ENCODE measurements around the gene PIGZ. TPM values are rescaled to one million over a fixed set of nuclear protein-coding genes. Genes with fewer than 3 reads are reported as not detected.

The PIGZ gene
- total and polyA plus RNA-seq, 2 donors from 2014 or later: 1.4 to 3.5 TPM

GRCh38 chr3:196997311-196997710 lies 28.7 kb upstream of the PIGZ start:
- no peak for FAIRE-seq
- H3K9ac ChIP-seq (ENCODE audit: low read length in 3 of 3): no peak overlapping the region
- no peak for TF ChIP-seq CTCF (IDR thresholded peaks at IDR 0.05; ENCODE audit: borderline replicate concordance, extremely low read depth, insufficient read depth)
- intact Hi-C loops (cut with DNase I): no loop called here
- no peaks in the 10 kb centered on the region for H3K36me3 ChIP-seq (ENCODE audit: control insufficient read depth in 2 of 3, insufficient read depth in 3 of 3, low read length in 3 of 3)
- no peak overlapping the region for H3K4me3 ChIP-seq (ENCODE audit: low read length in 3 of 3)
- no peak overlapping the region for H3K27ac ChIP-seq (ENCODE audit: low read depth in 2 of 2, low read length in 2 of 2)
- no peaks in the 10 kb centered on the region for H3K9me3 ChIP-seq (ENCODE audit: control insufficient read depth in 2 of 3, insufficient read depth in 1 of 3, low read length in 3 of 3)
- H3K4me1 ChIP-seq (ENCODE audit: control insufficient read depth in 2 of 3, insufficient read depth in 2 of 3, low read depth in 1 of 3, low read length in 3 of 3): no peaks in the 10 kb centered on the region
- DNase-seq: peak in 2 of 5 donors; percentile 27 to 53
- H3K27me3 ChIP-seq (ENCODE audit: control insufficient read depth, insufficient read depth, low read length): no peaks in the 10 kb centered on the region

- Histone ChIP-seq H3K36me3 (ENCODE audit: control insufficient read depth in 2 of 3, insufficient read depth in 3 of 3, low read length in 3 of 3) (no peaks in the 10 kb centered on the region), H3K9ac (ENCODE audit: low read length in 3 of 3) (no peak overlapping the region), H3K4me1 (ENCODE audit: control insufficient read depth in 2 of 3, insufficient read depth in 2 of 3, low read depth in 1 of 3, low read length in 3 of 3) (no peaks in the 10 kb centered on the region), H3K27me3 (ENCODE audit: control insufficient read depth, insufficient read depth, low read length) (no peaks in the 10 kb centered on the region), H3K4me3 (ENCODE audit: low read length in 3 of 3) (no peak overlapping the region), H3K9me3 (ENCODE audit: control insufficient read depth in 2 of 3, insufficient read depth in 1 of 3, low read length in 3 of 3) (no peaks in the 10 kb centered on the region), H3K27ac (ENCODE audit: low read depth in 2 of 2, low read length in 2 of 2) (no peak overlapping the region)
- peak in 3 of 5 donors; percentile 26 to 49 (median 28) for DNase-seq
- intact Hi-C loops (cut with DNase I): no loop called here
- no peak for FAIRE-seq
- no peak for TF ChIP-seq CTCF (IDR thresholded peaks at IDR 0.05; ENCODE audit: borderline replicate concordance, extremely low read depth, insufficient read depth)
These were observed 28.0 kb upstream of the PIGZ start for GRCh38 chr3:196996454-196997265.

- FAIRE-seq: no peak
- peak in 2 of 5 donors; percentile 23 to 28 for DNase-seq
- intact Hi-C loops (cut with DNase I): no loop called here
- Histone ChIP-seq H3K9ac (ENCODE audit: low read length in 3 of 3) (no peak overlapping the region), H3K4me3 (ENCODE audit: low read length in 3 of 3) (no peak overlapping the region), H3K27ac (ENCODE audit: low read depth in 2 of 2, low read length in 2 of 2) (no peak overlapping the region), H3K36me3 (ENCODE audit: control insufficient read depth in 2 of 3, insufficient read depth in 3 of 3, low read length in 3 of 3) (no peaks in the 10 kb centered on the region), H3K27me3 (ENCODE audit: control insufficient read depth, insufficient read depth, low read length) (no peaks in the 10 kb centered on the region), H3K4me1 (ENCODE audit: control insufficient read depth in 2 of 3, insufficient read depth in 2 of 3, low read depth in 1 of 3, low read length in 3 of 3) (no peaks in the 10 kb centered on the region), H3K9me3 (ENCODE audit: control insufficient read depth in 2 of 3, insufficient read depth in 1 of 3, low read length in 3 of 3) (no peaks in the 10 kb centered on the region)
- no peak for TF ChIP-seq CTCF (IDR thresholded peaks at IDR 0.05; ENCODE audit: borderline replicate concordance, extremely low read depth, insufficient read depth)
These were observed 27.2 kb upstream of the PIGZ start for GRCh38 chr3:196995646-196996355.

All from kidney (tissue), 14 donors.